Epithelial cell of esophagus (primary cell): Measurements from ENCODE around the gene GSE1.

Experiments
- DNase-seq: peaks from one replicate; pipeline ENCODE4 v3.0.0; 2010; ENCODE audit warnings: low read depth
- H3K4me3 ChIP-seq: 2 replicates; pipeline ENCODE4 v1.5.1; 2011; ENCODE audit warnings: mild to moderate bottlenecking, low read length, control low read depth
- TF ChIP-seq, protein P1 (sequence below): IDR thresholded peaks from 2 replicates; pipeline ENCODE4 v1.5.1; 2011; ENCODE audit warnings: low read depth, mild to moderate bottlenecking, low read length, control low read depth, inconsistent platforms; ENCODE audit not compliant: insufficient read depth; ENCODE audit errors: missing control alignments

Gene GSE1

DNA sequence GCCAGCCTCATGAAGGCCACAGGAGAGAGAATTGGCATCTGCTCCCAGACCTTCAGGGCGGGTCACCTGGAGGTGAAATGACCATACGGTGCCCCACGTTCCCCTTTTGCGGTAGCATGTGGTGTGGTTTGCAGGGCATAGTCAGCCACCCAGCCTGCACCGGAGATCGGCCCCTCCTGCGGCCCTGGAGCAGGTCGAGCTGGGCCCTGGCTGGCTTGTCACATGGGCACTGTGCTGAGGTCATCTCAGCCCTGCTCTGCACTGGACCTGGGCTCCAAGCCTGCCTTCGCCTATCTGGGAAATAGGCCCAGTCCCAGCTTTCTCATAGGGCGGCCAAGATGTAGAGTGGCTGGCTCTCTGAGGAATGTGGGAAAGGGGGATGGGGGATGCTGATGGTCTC is 16.2 kb downstream of the GSE1 start:
- H3K4me3 ChIP-seq = no peak overlapping the region
- no peak for DNase-seq
- TF ChIP-seq, protein P1, sequence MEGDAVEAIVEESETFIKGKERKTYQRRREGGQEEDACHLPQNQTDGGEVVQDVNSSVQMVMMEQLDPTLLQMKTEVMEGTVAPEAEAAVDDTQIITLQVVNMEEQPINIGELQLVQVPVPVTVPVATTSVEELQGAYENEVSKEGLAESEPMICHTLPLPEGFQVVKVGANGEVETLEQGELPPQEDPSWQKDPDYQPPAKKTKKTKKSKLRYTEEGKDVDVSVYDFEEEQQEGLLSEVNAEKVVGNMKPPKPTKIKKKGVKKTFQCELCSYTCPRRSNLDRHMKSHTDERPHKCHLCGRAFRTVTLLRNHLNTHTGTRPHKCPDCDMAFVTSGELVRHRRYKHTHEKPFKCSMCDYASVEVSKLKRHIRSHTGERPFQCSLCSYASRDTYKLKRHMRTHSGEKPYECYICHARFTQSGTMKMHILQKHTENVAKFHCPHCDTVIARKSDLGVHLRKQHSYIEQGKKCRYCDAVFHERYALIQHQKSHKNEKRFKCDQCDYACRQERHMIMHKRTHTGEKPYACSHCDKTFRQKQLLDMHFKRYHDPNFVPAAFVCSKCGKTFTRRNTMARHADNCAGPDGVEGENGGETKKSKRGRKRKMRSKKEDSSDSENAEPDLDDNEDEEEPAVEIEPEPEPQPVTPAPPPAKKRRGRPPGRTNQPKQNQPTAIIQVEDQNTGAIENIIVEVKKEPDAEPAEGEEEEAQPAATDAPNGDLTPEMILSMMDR = no peak

DNA sequence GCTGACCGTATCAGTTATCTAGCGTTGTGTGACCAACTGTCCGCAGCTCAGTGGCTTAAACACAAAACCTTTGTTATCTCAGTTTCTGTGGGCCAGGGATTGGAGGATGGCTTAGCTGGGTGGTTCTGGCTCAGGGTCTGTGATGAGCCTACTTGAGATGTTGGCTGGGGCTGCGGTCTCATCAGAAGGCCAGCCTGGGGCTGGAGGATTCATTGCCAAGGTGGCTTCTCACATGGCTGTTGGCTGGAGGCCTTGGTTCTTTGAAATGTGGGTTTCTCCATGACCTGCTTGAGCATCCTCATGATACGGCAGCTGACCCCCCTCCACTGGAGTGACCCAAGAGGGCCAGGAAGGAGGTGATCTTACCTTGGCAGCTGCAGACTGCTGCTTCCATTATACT is 16.7 kb downstream of the GSE1 start:
- DNase-seq = no peak
- no peak overlapping the region for H3K4me3 ChIP-seq
- TF ChIP-seq, protein P1 = no peak

DNA sequence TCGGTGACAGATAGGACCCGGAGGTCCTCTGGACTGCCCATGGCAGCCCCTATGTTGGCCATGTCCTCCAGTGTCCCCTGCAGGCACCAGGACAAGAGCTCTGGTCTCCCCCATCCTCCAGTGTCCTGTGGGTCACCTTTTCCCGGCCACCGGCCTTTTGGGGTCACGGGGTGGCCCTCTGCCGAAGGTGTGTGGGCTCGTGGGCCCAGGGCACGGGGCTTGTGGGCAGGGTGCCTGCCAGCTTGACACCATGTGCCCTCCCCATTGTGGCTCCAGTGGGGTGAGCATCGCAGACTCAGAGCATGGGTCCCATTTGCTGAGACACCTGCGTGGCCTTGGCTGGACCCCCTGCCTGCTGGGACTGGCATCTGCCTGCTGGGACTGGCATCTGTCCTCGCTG is 18.1 kb downstream of the GSE1 start:
- no peak for DNase-seq
- TF ChIP-seq, protein P1 = no peak
- no peak overlapping the region for H3K4me3 ChIP-seq

DNA sequence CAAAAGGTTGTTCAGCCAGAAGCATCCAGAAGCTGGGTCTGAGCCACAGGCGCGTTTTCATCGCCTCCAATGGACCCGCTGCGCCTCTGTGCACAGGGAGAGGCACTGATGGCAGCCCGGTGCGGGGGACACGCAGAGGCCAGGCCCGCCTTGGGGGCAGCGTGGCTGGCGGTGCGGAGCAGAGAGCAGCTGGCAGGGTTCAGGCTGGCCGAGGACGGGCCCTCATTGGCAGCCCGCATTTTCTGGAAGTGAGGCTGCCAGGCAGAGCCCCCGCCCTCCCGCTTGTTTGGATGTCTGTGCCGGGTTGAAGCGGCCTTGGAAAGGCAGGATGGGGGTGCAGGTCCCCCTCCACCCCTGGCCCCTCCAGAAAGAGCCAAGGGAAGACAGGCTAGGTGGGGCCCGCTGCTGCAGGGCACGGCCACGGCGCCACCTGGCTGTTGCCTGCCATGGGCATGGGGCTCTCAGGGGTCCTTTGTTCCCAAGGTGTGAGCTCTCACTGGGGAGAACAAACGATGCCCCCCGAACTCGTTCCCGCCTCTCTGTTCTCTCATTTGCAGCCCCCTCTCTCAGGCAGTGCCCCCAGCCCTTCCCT is 18.8 kb downstream of the GSE1 start:
- TF ChIP-seq, protein P1 = peak; percentile 3
- H3K4me3 ChIP-seq = no peak overlapping the region
- no peak for DNase-seq

DNA sequence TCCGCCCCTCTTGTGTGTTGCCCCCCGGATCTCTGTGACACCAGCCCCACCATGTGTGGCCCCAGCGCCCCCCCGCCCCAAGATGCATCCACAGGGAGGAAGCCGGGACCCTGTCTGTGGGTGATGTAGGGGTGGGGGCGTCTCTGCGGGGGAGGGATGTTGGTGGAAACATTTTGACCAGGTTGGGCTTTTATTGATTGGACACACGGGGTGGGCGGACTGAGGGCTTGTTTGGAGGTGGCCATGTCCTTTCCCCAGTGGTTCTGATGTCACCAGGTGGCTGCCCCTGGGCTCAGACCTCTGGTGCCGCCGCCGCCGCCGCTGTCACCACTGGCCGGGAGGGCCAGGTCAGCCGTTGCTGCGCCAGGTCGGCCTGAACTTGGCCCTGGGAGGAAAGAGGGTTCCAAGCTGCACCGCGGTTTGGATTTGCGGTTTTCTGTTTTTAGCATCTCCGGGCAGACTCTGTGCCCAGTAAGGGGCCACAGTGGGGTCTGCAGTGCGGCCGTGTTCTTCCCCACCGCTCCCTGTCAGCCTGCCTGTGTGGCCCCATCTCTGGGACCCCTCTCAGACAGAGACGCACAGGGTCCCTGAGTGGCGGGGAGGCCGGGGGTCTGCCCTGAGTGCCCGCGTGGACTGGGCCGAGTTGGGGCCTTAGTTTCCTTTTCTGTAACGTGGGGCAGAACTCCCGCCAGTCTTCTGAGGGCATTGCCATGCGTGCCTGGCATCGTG is 19.8 kb downstream of the GSE1 start:
- no peak overlapping the region for H3K4me3 ChIP-seq
- DNase-seq = no peak
- TF ChIP-seq, protein P1 = no peak

DNA sequence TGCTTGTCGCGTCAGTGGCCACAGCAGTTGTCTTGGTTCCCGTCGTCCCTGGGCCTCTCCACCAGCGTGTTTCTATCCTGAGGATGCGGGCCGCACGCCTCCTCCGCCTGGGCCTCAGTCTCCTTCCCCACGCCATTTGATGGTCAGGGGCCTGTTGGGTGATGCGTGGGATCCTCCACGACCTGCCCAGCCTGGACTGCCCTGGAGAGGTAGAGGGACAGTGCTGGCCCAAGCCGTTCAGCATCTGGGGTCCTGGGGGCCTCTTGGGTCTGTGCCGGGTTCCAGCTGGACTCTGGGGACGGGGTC is 20.3 kb downstream of the GSE1 start:
- TF ChIP-seq, protein P1 = no peak
- no peak overlapping the region for H3K4me3 ChIP-seq
- no peak for DNase-seq

DNA sequence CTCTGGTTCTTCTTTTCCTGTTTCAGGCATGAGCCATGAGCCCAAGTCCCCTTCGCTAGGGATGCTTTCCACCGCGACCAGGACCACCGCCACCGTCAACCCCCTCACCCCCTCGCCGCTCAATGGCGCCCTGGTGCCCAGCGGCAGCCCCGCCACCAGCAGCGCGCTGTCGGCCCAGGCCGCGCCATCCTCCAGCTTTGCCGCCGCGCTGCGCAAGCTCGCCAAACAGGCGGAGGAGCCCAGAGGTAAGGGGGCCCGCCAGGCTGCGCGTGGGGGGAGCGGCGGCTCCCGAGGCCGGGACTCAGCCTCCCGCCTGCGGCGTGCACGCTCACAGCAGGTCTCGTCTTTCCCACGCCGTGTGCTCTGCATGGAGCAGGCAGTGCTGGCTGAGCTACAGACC is 20.8 kb downstream of the GSE1 start:
- TF ChIP-seq, protein P1 = no peak
- DNase-seq = no peak
- H3K4me3 ChIP-seq = no peak overlapping the region
